ENCODE results near the gene ADCY2. TPM values are rescaled to one million over a fixed set of nuclear protein-coding genes. Genes with fewer than 3 reads are reported as not detected.

The ADCY2 gene
- total and polyA plus RNA-seq, 9 donors = 4.0 to 22.8 (median 8.3) TPM

GRCh38 chr5:7759951-7760580, 364.1 kb downstream of the ADCY2 start:
- H3K4me3 ChIP-seq = no peak overlapping the region
- H3K9me3 ChIP-seq = no peaks in the 10 kb centered on the region
- H3K27me3 ChIP-seq = no peaks in the 10 kb centered on the region
- TF ChIP-seq POLR2A (IDR thresholded peaks at IDR 0.05) (no peak), EP300 (IDR thresholded peaks at IDR 0.05) (no peak), CTCF (IDR thresholded peaks at IDR 0.05) (no peak)
- 84 to 87% (median 84%) methylated on average over 8 of the region's 8 CpGs for WGBS, 3 donors
- no peak overlapping the region for H3K27ac ChIP-seq
- H3K4me1 ChIP-seq (ENCODE audit: insufficient read depth) = no peaks in the 10 kb centered on the region
- no peaks in the 10 kb centered on the region for H3K36me3 ChIP-seq
- DNase-seq = no peak
- intact Hi-C loops (cut with DNase I) = loop anchor here in 2 of 4 donors (10.0 kb wide), 3 partner anchors 375 to 995 kb away; no protein-coding TSS in a partner anchor

GRCh38 chr5:7762267-7762666, 366.3 kb downstream of the ADCY2 start:
- Histone ChIP-seq H3K9me3 (no peaks in the 10 kb centered on the region), H3K36me3 (no peaks in the 10 kb centered on the region), H3K4me3 (no peak overlapping the region), H3K27ac (no peak overlapping the region), H3K4me1 (ENCODE audit: insufficient read depth) (no peaks in the 10 kb centered on the region), H3K27me3 (no peaks in the 10 kb centered on the region)
- TF ChIP-seq CTCF (IDR thresholded peaks at IDR 0.05) (no peak), POLR2A (IDR thresholded peaks at IDR 0.05) (no peak), EP300 (IDR thresholded peaks at IDR 0.05) (no peak)
- 80 to 92% (median 85%) methylated on average over 2 of the region's 2 CpGs for WGBS, 3 donors
- intact Hi-C loops (cut with DNase I) = no loop called here
- DNase-seq = no peak

GRCh38 chr5:7763621-7764072, 367.7 kb downstream of the ADCY2 start:
- Histone ChIP-seq H3K4me1 (ENCODE audit: insufficient read depth) (no peaks in the 10 kb centered on the region), H3K27me3 (no peaks in the 10 kb centered on the region), H3K9me3 (no peaks in the 10 kb centered on the region), H3K27ac (no peak overlapping the region), H3K4me3 (no peak overlapping the region), H3K36me3 (no peaks in the 10 kb centered on the region)
- 73 to 78% (median 77%) methylated on average over 9 of the region's 9 CpGs for WGBS, 3 donors
- intact Hi-C loops (cut with DNase I) = no loop called here
- no peak for TF ChIP-seq EP300 (IDR thresholded peaks at IDR 0.05)
- TF ChIP-seq POLR2A (IDR thresholded peaks at IDR 0.05) = no peak
- TF ChIP-seq CTCF (IDR thresholded peaks at IDR 0.05) = no peak
- peak in 1 of 5 donors; percentile 23 for DNase-seq

- DNase-seq = no peak
- intact Hi-C loops (cut with DNase I) = no loop called here
- TF ChIP-seq POLR2A (IDR thresholded peaks at IDR 0.05) (no peak), EP300 (IDR thresholded peaks at IDR 0.05) (no peak), CTCF (IDR thresholded peaks at IDR 0.05) (no peak)
- Histone ChIP-seq H3K27ac (no peak overlapping the region), H3K4me3 (no peak overlapping the region), H3K9me3 (no peaks in the 10 kb centered on the region), H3K36me3 (no peaks in the 10 kb centered on the region), H3K27me3 (no peaks in the 10 kb centered on the region), H3K4me1 (ENCODE audit: insufficient read depth) (no peaks in the 10 kb centered on the region)
- 77 to 81% (median 80%) methylated on average over 1 of the region's 1 CpG for WGBS, 3 donors
Observed at GRCh38 chr5:7764452-7764851, 368.5 kb downstream of the ADCY2 start.
